GOT3 (cell line): ENCODE results near the gene PDCD7.
"Not testable (repeated sequence)": the region's sequence is repeated elsewhere in the genome, so short reads cannot be mapped to it uniquely, and the experiment has no call there.

Experiments used
- DNase-seq: peaks from one replicate; lab custom pipeline; 2025; ENCODE audit warnings: mixed read lengths; lab: John Stamatoyannopoulos, UW

PDCD7 gene

GRCh38 chr15:65115542-65115941 lies 18.1 kb downstream of the PDCD7 start:
- no peak for DNase-seq

DNA sequence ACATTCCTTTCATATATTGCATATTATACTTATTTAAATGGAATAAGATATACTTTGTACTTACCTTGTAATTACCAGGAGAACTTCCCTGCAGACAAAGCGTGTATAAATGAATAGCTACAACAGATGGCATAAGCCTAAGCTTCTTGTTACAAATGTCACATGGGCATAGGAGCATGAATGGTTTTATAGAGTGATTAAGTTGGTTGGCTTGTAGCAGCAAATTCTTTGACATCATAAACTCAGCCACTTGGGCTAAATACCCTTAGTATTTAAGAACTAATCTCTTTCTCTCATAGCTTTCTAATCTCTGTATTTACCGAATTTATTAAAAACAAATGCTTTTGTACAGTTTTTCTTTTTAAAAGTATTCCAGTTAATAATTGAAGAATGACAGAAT lies 18.5 kb downstream of the PDCD7 start, which contains the start of gene UBAP1L:
Gene UBAP1L, minus strand, starts transcription at position 115 of the 400 bp plus-strand sequence. CDS start 8,985 bp downstream, outside the sequence.
- DNase-seq = no peak

DNA sequence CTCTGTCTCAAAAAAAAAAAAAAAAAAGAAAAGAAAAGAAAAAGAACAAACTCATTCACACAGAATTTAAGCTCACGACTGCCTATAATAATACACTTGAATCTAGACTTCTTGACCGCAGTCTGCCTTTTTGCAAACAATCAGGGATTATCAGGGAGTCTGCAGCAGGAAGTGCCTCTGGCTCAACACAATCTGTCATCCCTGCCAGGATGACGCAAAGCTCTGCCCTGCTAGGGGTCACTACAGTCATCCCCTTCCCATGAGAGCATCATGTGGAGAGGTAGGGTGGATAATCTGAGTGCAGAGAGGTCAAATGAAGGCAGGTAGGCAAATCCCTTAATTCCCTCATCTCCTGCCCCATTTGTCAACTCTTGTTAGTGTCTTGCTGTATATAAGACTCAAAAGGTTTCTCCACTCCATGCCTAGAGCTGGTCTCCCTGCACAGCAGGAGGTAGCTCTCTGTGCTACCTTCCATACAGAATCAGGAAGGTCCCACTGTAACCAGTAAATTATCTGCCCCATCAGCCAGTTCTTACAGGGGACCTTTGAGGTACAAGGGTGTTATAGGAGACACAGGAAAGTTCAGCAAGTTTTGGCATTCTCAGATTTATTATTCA lies 22.8 kb downstream of the PDCD7 start:
- DNase-seq = no peak

DNA sequence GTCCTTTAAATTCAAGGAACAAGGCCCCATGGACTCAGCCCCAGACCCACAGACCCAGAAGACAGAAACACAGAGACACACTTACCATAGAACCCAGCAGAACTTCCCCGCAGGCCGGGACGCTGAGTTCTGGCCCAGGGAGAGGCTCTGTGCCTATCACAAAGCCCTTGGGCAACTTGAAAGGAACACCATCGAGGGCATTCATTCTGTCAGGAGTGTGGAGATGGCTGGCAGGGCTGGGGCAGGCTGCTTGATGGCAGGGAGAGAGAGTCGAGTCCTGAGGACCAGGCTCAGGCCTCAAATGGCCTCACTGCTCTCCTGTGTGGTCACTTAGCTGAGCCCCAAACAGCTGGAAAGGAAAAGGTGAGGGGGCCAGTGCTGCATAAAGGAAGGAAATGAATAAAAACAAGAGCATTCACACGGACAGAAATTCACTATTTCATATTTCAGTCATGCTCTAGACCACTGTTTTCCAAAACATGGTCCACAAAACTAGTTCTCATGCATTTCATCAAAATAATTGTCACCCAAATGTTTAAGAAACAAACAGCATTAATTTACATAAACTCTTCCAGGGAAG lies 27.5 kb downstream of the PDCD7 start:
- no peak for DNase-seq

DNA sequence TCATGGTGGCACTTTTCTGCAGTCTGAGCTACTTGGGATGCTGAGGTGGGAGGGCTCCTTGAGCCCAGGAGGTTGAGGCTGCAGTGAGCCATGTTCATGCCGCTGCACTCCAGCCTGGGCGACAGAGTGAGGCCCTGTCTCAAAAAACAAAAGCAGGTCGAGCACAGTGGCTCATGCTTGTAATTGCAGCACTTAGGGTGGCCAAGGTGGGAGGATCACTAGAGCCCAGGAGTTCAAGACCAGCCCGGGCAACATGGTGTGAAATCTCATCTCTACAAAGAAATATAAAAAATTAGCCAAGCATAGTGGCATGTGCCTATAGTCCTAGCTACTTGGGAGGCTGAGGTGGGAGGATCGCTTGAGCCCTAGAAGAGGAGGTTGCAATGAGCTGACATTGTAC lies 28.6 kb downstream of the PDCD7 start:
- no peak for DNase-seq

- DNase-seq = no peak
These were observed 30.7 kb downstream of the PDCD7 start for GRCh38 chr15:65102912-65103311.

DNA sequence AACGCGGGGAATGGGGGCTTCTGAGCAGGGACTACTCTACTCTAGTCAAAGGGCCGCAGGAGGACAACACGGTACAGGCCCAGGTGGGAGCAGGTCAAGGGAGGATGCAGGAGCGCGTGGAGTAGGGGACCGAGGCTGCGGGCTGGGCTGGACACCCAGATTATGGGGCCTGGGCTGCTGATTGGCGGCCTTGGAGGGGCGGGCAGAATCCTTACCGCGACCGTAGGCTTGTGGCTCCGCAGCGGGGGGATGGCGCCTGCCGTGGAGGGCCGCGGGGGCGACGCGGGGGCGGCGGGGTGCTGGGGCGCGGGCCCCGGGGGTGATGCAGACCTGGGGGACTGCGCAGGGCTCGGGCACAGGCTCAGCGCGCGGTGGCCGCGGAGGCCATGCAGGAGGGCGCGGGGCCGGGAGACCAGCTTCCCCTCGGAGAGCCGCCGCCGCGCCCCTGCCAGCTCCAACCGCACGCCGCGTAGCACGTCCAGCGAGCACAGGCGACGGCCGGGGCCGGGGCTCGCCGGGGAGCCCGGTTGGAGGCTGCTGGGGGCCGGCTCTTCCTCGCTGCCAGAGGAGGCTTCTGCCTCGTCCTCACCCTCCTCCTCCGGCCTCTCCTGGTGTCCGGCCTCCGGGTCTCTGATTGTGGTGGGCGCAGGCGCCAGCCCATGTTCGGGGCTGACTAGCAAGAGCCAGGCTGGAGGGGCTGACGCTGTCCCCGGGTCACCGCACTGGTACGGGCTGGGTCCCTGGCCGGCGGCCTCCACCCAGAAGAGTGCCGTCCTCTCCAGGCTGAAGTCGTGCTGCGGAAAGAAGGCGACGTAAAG lies 31.5 kb downstream of the PDCD7 start:
- no peak for DNase-seq

DNA sequence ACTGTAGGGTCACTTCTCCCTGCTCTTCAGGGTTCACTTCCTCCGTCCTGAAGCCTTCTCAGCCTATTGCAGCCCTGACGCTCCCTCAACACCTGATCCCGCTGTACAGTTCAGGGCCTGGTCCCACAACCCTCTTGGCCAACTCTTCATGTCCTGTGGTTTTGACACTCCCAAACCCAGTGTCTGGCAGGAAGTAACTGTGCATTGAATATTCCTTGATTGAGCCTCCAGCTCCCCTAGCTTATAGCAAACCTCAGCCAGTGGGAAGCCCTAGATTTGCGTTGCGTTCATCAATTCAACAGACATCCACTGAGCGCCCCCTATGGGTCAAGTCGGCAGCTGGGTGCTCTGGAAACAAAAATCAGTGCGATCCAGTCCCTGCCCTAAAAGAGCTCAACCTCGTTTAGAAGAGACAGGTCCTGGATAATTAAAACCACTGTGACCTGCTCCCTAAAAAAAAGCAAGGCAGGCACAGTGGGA lies 32.2 kb downstream of the PDCD7 start:
- no peak for DNase-seq

GRCh38 chr15:65100442-65100841 lies 33.2 kb downstream of the PDCD7 start:
- no peak for DNase-seq

- not testable (repeated sequence) for DNase-seq
These were observed 33.8 kb downstream of the PDCD7 start for GRCh38 chr15:65099801-65100200.

DNA sequence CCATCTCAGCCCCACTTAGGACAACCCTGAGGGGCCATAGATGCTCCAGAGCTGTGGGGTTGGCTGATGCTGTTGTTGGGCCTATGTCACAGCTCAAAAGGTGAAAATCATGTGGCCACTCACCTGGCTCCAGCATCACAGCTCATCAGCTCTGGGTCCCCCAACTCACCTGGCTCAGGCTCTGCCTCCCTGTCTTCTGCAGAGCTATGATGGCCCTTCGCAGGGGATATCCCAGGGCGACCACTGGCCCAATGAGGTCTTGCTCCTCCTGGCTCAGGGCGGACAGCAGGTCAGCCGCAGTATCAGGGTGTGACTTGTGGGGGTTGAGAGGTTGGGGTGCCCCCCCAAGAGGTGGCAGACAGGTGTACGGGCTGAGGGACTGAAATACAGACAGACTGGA lies 34.3 kb downstream of the PDCD7 start:
- DNase-seq = no peak

DNA sequence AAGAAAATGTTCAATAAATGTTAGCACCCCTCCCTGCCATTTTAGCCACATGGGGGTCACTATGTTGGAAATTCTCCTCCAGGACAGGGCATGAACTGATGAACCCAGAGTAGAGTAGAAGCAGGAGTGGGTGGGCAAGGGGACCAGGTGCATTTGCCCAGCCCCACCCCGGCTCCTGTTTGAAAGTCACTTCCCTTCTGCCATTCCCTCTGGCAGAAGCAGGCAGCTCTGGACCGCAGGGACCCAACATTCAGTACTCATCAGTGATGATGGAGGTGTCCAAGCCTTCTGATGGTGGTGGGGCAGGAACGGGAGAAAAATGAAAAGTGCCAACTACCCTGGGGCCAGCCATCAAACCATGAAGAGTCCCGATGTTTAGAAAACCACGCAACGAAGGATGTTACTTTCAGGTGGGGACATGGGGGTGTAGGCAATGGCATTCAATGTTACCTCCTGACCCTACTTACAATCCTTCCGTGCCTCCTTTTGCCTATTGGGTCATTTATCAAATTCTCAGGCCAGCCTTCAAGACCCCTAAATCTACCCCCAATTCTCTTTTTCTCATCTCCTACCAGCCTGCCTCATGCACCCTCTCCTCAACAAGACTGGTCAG lies 35.9 kb downstream of the PDCD7 start:
- no peak for DNase-seq

DNA sequence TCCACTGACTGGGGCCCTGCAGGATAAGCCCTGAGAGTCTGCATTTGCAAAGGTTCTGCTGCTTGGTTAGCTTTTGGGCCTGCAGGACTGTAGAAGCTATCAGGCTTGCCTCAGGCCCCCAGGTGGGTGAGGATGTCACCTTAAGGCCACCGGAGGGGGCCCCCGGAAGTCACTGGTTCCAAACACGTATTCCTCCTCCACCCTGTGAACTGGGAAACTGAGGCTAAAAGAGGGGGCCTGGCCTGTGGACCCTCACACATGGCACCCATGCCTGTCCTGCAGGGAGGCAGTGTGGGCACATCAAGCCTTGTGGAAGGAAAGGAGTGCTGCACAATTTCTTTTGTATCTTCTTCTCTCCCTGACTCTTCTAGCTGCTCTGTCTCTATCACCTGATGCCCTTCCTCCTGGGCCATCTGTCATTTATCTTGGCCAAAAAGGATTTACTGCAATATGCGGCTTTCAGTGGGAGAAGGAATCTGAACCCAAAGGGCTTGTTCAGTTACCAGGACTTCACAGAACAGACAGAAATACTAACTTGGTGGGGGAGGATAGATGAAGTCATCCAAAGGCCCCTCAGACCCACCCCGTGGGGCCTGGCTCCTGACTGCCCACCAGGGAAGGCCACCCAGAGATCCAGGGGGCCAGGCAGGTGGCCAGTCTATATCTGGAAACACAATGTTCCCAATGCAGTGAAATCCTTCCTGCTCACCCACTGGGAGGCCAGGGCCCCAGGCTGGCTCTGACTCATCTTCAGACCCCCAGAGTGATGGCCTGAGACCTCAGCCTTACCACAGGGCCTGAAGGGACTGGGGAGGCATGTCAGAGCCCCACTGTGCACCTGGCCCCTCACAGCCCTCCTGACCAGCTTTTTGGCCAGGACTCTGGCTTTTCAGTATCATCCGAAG lies 36.9 kb downstream of the PDCD7 start:
- no peak for DNase-seq

GRCh38 chr15:65095747-65096104 lies 37.9 kb downstream of the PDCD7 start:
- no peak for DNase-seq

DNA sequence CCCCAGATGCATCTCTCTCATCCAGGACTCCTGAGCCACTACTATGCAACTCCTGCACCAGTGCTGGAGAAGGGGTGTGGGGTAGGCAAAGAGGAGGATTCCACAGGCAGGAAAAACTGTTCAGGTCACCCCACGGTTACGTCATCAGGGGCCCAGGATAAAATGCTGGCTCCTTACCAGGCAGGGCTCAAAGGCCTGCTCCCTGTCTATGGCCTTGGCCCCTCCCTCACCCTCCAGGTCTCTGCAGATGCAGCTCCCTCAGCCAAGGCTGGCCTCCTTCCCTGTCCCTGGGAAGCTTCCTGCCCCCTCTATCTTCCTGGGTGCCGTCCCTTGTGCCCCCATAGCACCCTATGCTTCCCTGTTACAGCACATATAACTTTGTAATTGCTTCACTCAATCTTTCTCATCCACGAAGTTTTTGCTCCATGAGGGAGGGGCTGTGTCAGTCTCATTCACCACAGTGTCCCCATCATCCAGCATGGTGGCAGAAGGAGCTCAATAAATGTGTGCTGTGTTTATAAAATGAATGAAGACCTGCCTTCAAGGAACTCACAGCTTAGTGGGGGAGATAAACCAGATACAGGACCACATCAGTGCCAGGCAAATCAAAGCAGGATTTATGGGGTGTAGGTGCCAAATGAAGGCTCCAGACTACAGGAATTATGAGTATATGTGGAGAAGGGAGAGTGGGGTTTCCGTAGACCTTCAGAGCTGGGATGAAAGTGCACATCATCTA lies 38.4 kb downstream of the PDCD7 start:
- no peak for DNase-seq

- no peak for DNase-seq
These were observed 39.2 kb downstream of the PDCD7 start for GRCh38 chr15:65094294-65094995.

- not testable (repeated sequence) for DNase-seq
These were observed 39.8 kb downstream of the PDCD7 start for GRCh38 chr15:65093793-65094170.

DNA sequence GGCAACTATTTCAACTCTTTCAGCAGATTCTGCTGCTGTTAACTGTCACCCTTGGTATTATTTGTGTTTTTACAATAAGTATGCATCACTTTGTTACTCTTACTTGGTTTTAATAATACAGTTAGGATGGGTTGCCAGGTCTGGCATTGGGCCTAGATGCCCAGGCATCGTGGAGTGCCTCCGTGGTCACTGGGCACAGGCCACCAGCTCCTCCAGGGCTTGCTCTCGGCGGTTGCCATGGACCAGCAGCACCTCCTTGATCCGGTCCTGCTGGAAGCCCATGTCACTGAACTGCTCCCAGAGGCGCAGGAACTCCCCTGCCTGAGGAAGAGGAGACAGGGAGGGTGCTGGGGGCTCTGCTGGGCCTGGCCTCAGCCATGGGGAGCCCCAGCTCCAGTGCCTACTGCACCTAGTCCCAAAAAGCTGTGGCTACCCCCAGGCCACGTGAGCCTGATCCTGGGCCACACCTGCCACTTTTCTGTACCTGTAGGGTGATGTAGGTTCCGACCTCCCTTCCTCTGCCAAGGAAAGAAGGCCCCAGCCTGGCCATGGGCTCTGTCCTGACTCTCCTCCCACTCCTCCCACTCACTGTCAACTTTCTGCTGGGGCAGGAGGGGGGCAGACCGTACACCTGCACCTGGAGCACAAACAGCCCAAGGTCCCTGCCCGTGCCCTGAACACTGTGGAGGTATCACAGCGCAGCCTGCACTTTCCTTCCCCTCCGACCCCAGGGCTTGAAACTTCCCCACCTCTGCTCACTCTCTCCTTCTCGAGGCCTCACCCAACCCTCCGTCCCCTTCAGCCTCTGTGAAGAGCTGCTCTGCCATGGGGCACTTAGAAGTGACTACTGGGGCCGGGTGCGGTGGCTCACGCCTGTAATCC lies 40.5 kb downstream of the PDCD7 start:
- no peak for DNase-seq
